Endothelial cell of umbilical vein (primary cell): ENCODE data around the gene WDR82. TPM values are rescaled to one million over a fixed set of nuclear protein-coding genes. Genes with fewer than 3 reads are reported as not detected.
"Not testable (repeated sequence)": the region's sequence is repeated elsewhere in the genome, so short reads cannot be mapped to it uniquely, and the experiment has no call there.

Experiments
- BruUV-seq: library from RNA; stranded (reverse); fragments of 400-500 nt; replicated peaks from 2 replicates; lab custom pipeline; 2021; lab: Mats Ljungman, UMichigan
- CTCF ChIA-PET: fragments of 300-600, 350-600 bp; sonication (Branson Sonifier 250); formaldehyde crosslinking; loops from one replicate; lab custom pipeline; 2021; ENCODE audit warnings: antibody characterized with exemption, inconsistent platforms; lab: Charles Lee
- POLR2A ChIA-PET: fragments of 300-600, 350-600 bp; sonication (Branson Sonifier 250); formaldehyde crosslinking; loops from one replicate; lab custom pipeline; 2021; ENCODE audit warnings: antibody characterized with exemption, inconsistent platforms; lab: Charles Lee
- DNase-seq: peaks from one replicate; pipeline ENCODE4 v3.0.0-alpha.2; 2011; ENCODE audit warnings: low read depth, low spot score
- FAIRE-seq: peaks from 2 replicates; lab custom pipeline; 2011; peaks lifted over from hg19 to GRCh38; lab: Jason Lieb, UNC
- H2AFZ ChIP-seq: 2 replicates; pipeline ENCODE4 v1.6.0; 2012; ENCODE audit warnings: low read depth, low read length, control low read depth, inconsistent platforms
- H3K27ac ChIP-seq: 2 replicates; pipeline ENCODE4 v1.5.1; 2011; ENCODE audit warnings: low read depth, mild to moderate bottlenecking, control low read depth, low read length, moderate library complexity; ENCODE audit not compliant: insufficient read depth
- H3K27me3 ChIP-seq, 2 experiments: 2 replicates each; pipeline versions ENCODE4 v1.6.0 to v1.6.1; 2011; ENCODE audit warnings: low read length in 2 of 2, mixed read lengths in 1 of 2; ENCODE audit not compliant: control insufficient read depth in 2 of 2, insufficient read depth in 2 of 2
- H3K36me3 ChIP-seq, 2 experiments: 2 replicates in 1 of 2; 3 replicates in 1 of 2; pipeline ENCODE4 v1.5.1; 2011; ENCODE audit warnings: low read length in 2 of 2, mild to moderate bottlenecking in 1 of 2, moderate library complexity in 1 of 2; ENCODE audit not compliant: control insufficient read depth in 2 of 2, insufficient read depth in 2 of 2; ENCODE audit errors: extremely low read depth in 1 of 2
- H3K4me1 ChIP-seq: 3 replicates; pipeline ENCODE4 v1.5.1; 2011; ENCODE audit warnings: mild to moderate bottlenecking, low read length; ENCODE audit not compliant: control insufficient read depth, insufficient read depth; ENCODE audit errors: extremely low read depth
- H3K4me2 ChIP-seq: 2 replicates; pipeline ENCODE4 v1.6.1; 2011; ENCODE audit warnings: low read length, control low read depth, mixed read lengths; ENCODE audit not compliant: insufficient read depth
- H3K4me3 ChIP-seq, 3 experiments: fragments of 200-600 bp in 1 of 3; sonication (generic), shearing (Covaris generic) in 1 of 3; replicated peaks in 1 of 3; 2 replicates each; pipeline ENCODE4 v1.5.1; 2011 to 2016; ENCODE audit warnings: control low read depth in 3 of 3, low read length in 3 of 3, mild to moderate bottlenecking in 2 of 3, inconsistent platforms in 1 of 3, low read depth in 1 of 3, moderate library complexity in 1 of 3; ENCODE audit not compliant: insufficient read depth in 1 of 3
- H3K79me2 ChIP-seq: 2 replicates; pipeline ENCODE4 v1.6.0; 2012; ENCODE audit warnings: low read length, inconsistent platforms; ENCODE audit not compliant: control insufficient read depth, insufficient read depth
- H3K9ac ChIP-seq: replicated peaks from 2 replicates; pipeline ENCODE3; 2011; ENCODE audit warnings: low read length, control low read depth; ENCODE audit not compliant: insufficient read depth; ENCODE audit errors: extremely low read depth
- H3K9me1 ChIP-seq: replicated peaks from 3 replicates; pipeline ENCODE4 v1.6.0; 2011; ENCODE audit warnings: mild to moderate bottlenecking, low read length; ENCODE audit not compliant: control insufficient read depth, insufficient read depth; ENCODE audit errors: extremely low read depth
- H3K9me3 ChIP-seq: replicated peaks from 2 replicates; pipeline ENCODE4 v1.5.1; 2012; ENCODE audit warnings: low read length, inconsistent platforms; ENCODE audit not compliant: control insufficient read depth, insufficient read depth
- H4K20me1 ChIP-seq: replicated peaks from 2 replicates; pipeline ENCODE3; 2011; ENCODE audit warnings: mild to moderate bottlenecking, low read length; ENCODE audit not compliant: control insufficient read depth, insufficient read depth; ENCODE audit errors: extremely low read depth
- EZH2 ChIP-seq: IDR thresholded peaks from 2 replicates; pipeline ENCODE4 v1.6.1; 2012; ENCODE audit warnings: borderline replicate concordance, low read depth, mild to moderate bottlenecking, moderate library complexity, low read length, inconsistent platforms; ENCODE audit not compliant: severe bottlenecking
- FOS ChIP-seq: IDR thresholded peaks from 2 replicates; pipeline ENCODE4 v1.6.1; 2011; ENCODE audit warnings: mild to moderate bottlenecking, low read length, moderate library complexity, borderline replicate concordance; ENCODE audit not compliant: insufficient read depth
- GATA2 ChIP-seq: IDR thresholded peaks from 2 replicates; pipeline ENCODE4 v1.7.0; 2011; ENCODE audit warnings: low read depth, mild to moderate bottlenecking, moderate library complexity, mixed read lengths, low read length; ENCODE audit not compliant: insufficient read length, insufficient read depth
- JUN ChIP-seq: IDR thresholded peaks from 2 replicates; pipeline ENCODE4 v1.6.1; 2011; ENCODE audit warnings: borderline replicate concordance, low read depth; ENCODE audit not compliant: insufficient read length, insufficient read depth
- MAX ChIP-seq: IDR thresholded peaks from 2 replicates; pipeline ENCODE4 v1.6.1; 2011; ENCODE audit not compliant: insufficient read depth, insufficient read length
- MYC ChIP-seq: IDR thresholded peaks from one replicate; pipeline ENCODE4 v1.6.1; 2011; ENCODE audit warnings: mild to moderate bottlenecking, low read depth, low read length
- POLR2A ChIP-seq: IDR thresholded peaks from 2 replicates; pipeline ENCODE4 v1.6.1; 2012; ENCODE audit warnings: low read depth, mild to moderate bottlenecking, control low read depth, low read length
- POLR2AphosphoS5 ChIP-seq: IDR thresholded peaks from 2 replicates; pipeline ENCODE4 v1.6.1; 2012; ENCODE audit warnings: low read depth, mild to moderate bottlenecking, control low read depth, low read length, moderate library complexity; ENCODE audit not compliant: insufficient read depth
- dilution Hi-C: fragments of 300-500 bp; cut with MboI; formaldehyde crosslinking; loops from one replicate; pipeline ENCODE4 v1.15.0; 2019; ENCODE audit warnings: low sequenced_read_pairs; ENCODE audit not compliant: extremely low pct_ligation_motif_present
- intact Hi-C: fragments of 100-400 bp; cut with micrococcal nuclease; formaldehyde crosslinking; loops from one replicate; pipeline ENCODE4 v1.10.0; 2022
- polyA plus RNA-seq, 4 experiments: library from polyadenylated mRNA; depleted of rRNA in 3 of 4; stranded (reverse) in 3 of 4; unstranded in 1 of 4; fragments of >200 nt; gene quantifications; 2 replicates each; pipeline versions ENCODE4 v1.2.1 to v1.2.3, GENCODE V29; 2011 to 2012; ENCODE audit warnings: missing spikeins in 1 of 4
- total RNA-seq: library from RNA; stranded (reverse); gene quantifications from 2 replicates; pipeline ENCODE4 v1.2.3, GENCODE V29; 2021
- TF ChIP-seq, protein P1 (sequence below), 2 donors: IDR thresholded peaks; 1 replicate in 1 of 2; 2 replicates in 1 of 2; pipeline ENCODE4 v1.5.1; 2011; ENCODE audit warnings: low read length in 2 of 2, mild to moderate bottlenecking in 2 of 2, moderate library complexity in 2 of 2, control low read depth in 1 of 2, inconsistent platforms in 1 of 2, low read depth in 1 of 2; ENCODE audit not compliant: insufficient read depth in 1 of 2; ENCODE audit errors: extremely low read depth in 1 of 2

WDR82 gene
- total and polyA plus RNA-seq, 2 donors (not counting 3 experiments of a cell fraction or from before 2014, with no cell fraction given): 39.9 to 71.3 TPM

DNA sequence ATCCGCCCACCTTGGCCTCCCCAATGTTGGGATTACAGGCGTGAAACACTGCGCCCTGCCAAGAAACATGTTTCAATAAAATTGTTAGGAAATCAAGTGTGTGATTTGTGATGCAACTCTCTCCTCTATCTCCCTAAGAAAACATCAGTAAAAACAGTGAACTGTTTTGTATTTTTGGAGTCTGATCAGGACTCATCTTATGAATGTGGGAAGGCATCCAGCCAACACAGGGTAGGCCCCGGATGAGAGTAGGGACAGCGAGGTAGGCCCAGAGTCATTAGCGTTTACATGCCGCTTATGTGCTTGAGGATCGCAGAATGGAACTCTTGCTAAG is 8.3 kb upstream of the WDR82 start:
- FAIRE-seq (no peak), DNase-seq (no peak)
- no peaks in the 10 kb centered on the region for H4K20me1 ChIP-seq
- H3K4me3 ChIP-seq: peak overlapping the region in 1 of 3 experiments; percentile 82
- POLR2A ChIA-PET: no interaction called here
- no peaks in the 10 kb centered on the region for H3K27me3 ChIP-seq
- intact Hi-C loops (loop anchor here (1.0 kb wide), 1 partner anchor 8 kb away; the partner anchor contains the start of gene WDR82), dilution Hi-C loops (no loop called here)
- H2AFZ ChIP-seq: no peak overlapping the region
- CTCF ChIA-PET: interaction anchor here (1.3 to 3.8 kb wide), 3 partner anchors 8 to 66 kb away, joined by 8 to 16 read pairs (median 10); partner anchors contain the start of gene WDR82
- H3K36me3 ChIP-seq: peaks cover 0 to 5% of the 10 kb centered on the region in 2 experiments
- TF ChIP-seq POLR2AphosphoS5 (no peak), MAX (no peak), EZH2 (no peak), GATA2 (no peak), POLR2A (no peak), JUN (no peak), FOS (no peak), MYC (no peak)
- TF ChIP-seq, protein P1, sequence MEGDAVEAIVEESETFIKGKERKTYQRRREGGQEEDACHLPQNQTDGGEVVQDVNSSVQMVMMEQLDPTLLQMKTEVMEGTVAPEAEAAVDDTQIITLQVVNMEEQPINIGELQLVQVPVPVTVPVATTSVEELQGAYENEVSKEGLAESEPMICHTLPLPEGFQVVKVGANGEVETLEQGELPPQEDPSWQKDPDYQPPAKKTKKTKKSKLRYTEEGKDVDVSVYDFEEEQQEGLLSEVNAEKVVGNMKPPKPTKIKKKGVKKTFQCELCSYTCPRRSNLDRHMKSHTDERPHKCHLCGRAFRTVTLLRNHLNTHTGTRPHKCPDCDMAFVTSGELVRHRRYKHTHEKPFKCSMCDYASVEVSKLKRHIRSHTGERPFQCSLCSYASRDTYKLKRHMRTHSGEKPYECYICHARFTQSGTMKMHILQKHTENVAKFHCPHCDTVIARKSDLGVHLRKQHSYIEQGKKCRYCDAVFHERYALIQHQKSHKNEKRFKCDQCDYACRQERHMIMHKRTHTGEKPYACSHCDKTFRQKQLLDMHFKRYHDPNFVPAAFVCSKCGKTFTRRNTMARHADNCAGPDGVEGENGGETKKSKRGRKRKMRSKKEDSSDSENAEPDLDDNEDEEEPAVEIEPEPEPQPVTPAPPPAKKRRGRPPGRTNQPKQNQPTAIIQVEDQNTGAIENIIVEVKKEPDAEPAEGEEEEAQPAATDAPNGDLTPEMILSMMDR (IDR thresholded peaks at IDR 0.05; ENCODE audit: extremely low read depth in 1 of 2, insufficient read depth in 1 of 2, low read depth in 1 of 2, low read length in 2 of 2): no peak
- no peak overlapping the region for H3K9ac ChIP-seq
- no peaks in the 10 kb centered on the region for H3K9me1 ChIP-seq
- peak overlapping the region; percentile 95 for H3K27ac ChIP-seq
- H3K79me2 ChIP-seq: peaks cover 5% of the 10 kb centered on the region
- H3K4me1 ChIP-seq: peaks cover 10% of the 10 kb centered on the region
- peak overlapping the region; percentile 36 for H3K4me2 ChIP-seq
- BruUV-seq: no TSS peak
- no peaks in the 10 kb centered on the region for H3K9me3 ChIP-seq

GRCh38 chr3:52284051-52284450 is 5.6 kb upstream of the WDR82 start:
- H2AFZ ChIP-seq, H3K4me2 ChIP-seq, dilution Hi-C loops, H3K27me3 ChIP-seq, H3K27ac ChIP-seq, H3K9me1 ChIP-seq, H3K79me2 ChIP-seq, H3K4me3 ChIP-seq, DNase-seq, H3K9ac ChIP-seq, BruUV-seq, H4K20me1 ChIP-seq, H3K9me3 ChIP-seq, H3K36me3 ChIP-seq, POLR2A ChIA-PET, intact Hi-C loops, FAIRE-seq: not testable (repeated sequence)
- CTCF ChIA-PET: interaction anchor here (0.8 to 2.0 kb wide), 5 partner anchors 44 to 128 kb away, joined by 3 to 7 read pairs (median 5); no protein-coding TSS in a partner anchor
- peaks cover 24% of the 10 kb centered on the region for H3K4me1 ChIP-seq
